GM13977 (cell line): ENCODE data around the gene C10orf120.

Source experiments
- DNase-seq: peaks from one replicate; pipeline ENCODE4 v3.0.0; 2012; ENCODE audit warnings: low spot score
- in situ Hi-C: fragments of 300-500 bp; cut with MboI; formaldehyde crosslinking; loops from one replicate; pipeline ENCODE4 v1.12.0; 2022; ENCODE audit warnings: low sequenced_read_pairs, low pct_unique_long_range_greater_than_20kb, mixed read lengths, inconsistent platforms; ENCODE audit not compliant: unreplicated experiment
- TF ChIP-seq, protein P1 (sequence below): IDR thresholded peaks from 2 replicates; pipeline ENCODE4 v1.5.1; 2012; ENCODE audit warnings: mild to moderate bottlenecking, control low read depth; ENCODE audit not compliant: insufficient read depth; ENCODE audit errors: extremely low read depth, missing control alignments

Gene C10orf120

DNA sequence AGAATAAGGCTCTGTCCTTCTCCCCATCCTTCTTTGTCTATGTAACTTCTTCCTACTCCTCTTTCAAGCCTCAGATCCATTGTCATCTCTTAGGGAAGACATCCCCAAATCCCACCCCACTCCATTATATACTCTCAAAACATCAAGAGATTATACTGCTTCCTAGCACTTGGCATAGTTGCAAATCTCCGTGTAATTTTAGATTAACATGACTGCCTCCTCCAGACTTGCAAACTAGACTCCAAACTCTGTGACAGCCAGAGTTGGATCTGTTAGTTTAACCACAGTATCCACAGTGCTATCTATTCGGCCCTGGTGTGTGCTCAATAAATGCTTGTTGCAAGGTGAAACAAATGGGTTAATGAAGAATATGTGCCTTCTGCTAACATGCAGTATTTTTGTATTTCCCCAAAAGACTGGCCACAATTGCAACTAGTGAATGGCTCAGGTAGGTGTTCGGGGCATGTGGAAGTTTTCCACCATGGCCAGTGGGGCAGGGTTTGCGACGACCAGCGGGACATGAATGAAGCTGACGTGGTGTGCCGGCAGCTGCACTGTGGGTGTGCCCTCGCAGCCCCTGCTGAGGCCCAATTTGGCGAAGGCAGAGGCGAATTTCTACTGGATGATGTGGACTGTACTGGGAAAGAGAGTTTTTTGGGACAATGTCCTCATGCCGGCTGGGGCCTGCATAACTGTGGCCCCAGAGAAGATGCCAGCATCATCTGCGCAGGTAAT is 34.5 kb upstream of the C10orf120 start:
- in situ Hi-C loops = no loop called here
- no peak for DNase-seq
- TF ChIP-seq, protein P1, sequence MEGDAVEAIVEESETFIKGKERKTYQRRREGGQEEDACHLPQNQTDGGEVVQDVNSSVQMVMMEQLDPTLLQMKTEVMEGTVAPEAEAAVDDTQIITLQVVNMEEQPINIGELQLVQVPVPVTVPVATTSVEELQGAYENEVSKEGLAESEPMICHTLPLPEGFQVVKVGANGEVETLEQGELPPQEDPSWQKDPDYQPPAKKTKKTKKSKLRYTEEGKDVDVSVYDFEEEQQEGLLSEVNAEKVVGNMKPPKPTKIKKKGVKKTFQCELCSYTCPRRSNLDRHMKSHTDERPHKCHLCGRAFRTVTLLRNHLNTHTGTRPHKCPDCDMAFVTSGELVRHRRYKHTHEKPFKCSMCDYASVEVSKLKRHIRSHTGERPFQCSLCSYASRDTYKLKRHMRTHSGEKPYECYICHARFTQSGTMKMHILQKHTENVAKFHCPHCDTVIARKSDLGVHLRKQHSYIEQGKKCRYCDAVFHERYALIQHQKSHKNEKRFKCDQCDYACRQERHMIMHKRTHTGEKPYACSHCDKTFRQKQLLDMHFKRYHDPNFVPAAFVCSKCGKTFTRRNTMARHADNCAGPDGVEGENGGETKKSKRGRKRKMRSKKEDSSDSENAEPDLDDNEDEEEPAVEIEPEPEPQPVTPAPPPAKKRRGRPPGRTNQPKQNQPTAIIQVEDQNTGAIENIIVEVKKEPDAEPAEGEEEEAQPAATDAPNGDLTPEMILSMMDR = no peak

DNA sequence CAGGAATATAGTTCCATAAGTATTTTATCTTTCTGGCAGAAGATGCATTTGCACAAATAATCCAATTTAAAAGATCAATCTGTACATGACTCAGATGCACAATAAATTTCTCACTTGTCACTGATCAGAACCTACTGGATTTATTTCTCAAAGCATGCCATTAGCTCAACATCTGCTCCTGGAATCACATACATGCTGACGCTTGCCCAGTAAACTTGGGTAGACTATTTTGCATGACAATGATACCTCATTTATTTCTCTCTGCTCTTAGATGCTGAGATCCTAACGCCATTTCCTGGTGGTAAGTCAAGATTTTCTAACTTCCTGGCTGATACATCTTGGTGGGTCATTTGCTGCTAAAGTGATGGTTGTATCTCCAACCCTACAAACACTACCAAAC is 33.8 kb upstream of the C10orf120 start:
- in situ Hi-C loops = no loop called here
- no peak for DNase-seq
- TF ChIP-seq, protein P1 = no peak

DNA sequence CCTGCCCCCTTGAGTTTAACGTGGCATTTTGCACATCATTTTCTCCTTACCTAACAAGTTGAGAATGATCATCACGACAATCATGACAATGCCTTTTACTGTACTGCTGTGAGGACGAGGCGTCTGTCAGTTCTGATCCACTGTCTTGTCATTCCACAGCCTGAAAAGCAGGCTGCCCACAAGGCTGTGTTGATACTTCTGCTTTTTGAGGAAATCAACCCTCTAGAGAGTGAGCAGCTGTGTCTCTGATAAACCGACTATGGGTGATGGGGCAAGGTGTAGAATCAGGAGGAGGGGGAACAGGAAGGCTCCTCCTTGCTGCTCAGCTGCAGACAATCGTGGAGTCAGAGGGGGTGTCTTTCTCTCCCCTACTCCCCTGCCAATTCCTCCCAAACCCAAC is 30.6 kb upstream of the C10orf120 start:
- in situ Hi-C loops = no loop called here
- TF ChIP-seq, protein P1 = no peak
- no peak for DNase-seq

DNA sequence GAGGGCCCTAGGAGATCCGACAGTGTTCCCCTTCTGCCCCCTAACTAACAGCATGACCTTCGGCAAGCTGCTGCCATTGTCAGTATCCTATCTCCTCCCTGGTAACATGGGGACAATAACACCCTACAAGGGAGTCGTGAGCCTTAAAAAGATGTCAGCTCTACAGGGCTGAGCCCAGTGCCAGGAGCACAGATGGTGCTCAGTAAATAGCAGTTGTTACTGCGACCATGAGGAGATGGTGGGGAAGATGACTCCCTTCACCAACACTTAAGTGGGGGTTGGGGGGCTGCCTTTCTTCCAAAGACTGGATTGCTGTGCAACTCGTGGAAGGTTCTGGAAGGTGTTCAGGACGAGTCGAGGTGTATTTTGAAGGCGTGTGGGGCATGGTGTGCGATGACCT is 29.5 kb upstream of the C10orf120 start:
- DNase-seq = no peak
- in situ Hi-C loops = no loop called here
- TF ChIP-seq, protein P1 = no peak

DNA sequence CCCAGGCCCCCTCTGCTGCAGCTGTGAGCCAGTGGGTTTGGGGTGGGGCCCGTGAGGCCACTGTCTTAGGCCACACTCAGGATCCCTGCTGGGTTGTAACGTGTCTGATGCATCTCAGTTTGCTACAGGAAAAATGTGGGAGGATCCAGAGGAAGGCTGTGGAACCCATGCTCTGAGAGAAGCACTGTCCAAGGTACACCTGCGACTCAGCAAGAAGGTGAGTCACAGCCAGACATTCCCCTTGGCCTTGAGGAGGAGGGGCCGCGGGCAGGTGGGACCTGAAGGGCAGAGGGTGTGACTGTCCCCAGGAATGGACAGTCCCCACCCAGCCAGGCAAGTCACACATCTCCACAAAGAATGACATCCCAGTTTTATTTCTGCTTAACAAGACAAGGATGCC is 27.8 kb upstream of the C10orf120 start:
- DNase-seq = no peak
- TF ChIP-seq, protein P1 = no peak
- in situ Hi-C loops = no loop called here

DNA sequence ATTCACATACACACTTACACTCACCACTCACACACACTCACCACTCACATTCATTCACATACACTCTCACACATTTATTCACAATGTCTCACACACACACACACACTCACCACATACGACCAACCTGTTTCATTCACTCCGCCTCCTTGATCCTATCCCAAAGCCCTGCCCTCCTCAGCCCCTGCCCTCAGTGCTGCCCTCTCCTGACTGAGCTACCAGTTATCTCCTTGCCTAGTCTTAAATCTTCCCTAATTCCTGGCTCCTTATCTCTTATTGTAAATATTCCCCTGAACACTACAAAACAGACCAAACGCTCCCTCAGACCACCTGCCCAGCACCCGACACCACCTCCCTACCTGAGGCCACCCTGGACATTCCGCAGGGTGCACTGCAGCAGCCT is 26.1 kb upstream of the C10orf120 start:
- no peak for DNase-seq
- TF ChIP-seq, protein P1 = no peak
- in situ Hi-C loops = no loop called here
